Neural cell (in vitro differentiated cells): ENCODE measurements around the gene AP3S1. TPM values are rescaled to one million over a fixed set of nuclear protein-coding genes. Genes with fewer than 3 reads are reported as not detected.

Experiments
- H2AFZ ChIP-seq: fragments of 200-600, 300-800 bp; sonication (generic), shearing (Covaris generic); 2 replicates; pipeline ENCODE4 v1.6.0; 2014; ENCODE audit warnings: low read depth, mild to moderate bottlenecking, antibody characterized with exemption, low read length, moderate library complexity
- H3F3A ChIP-seq: fragments of 200-600 bp; shearing (Covaris generic); 2 replicates; pipeline ENCODE4 v1.6.1; 2016; ENCODE audit warnings: mild to moderate bottlenecking, moderate library complexity, mixed read lengths, antibody characterized with exemption, low read length; ENCODE audit not compliant: insufficient read depth, poor library complexity, severe bottlenecking
- H3K27ac ChIP-seq: fragments of 200-600, 300-800 bp; sonication (generic), shearing (Covaris generic); 2 replicates; pipeline ENCODE4 v1.5.1; 2014; ENCODE audit warnings: mild to moderate bottlenecking, low read length, moderate library complexity
- H3K27me3 ChIP-seq: fragments of 300-800, 200-600 bp; sonication (generic), shearing (Covaris generic); 2 replicates; pipeline ENCODE4 v1.6.0; 2014; ENCODE audit warnings: mild to moderate bottlenecking, low read depth, low read length, moderate library complexity; ENCODE audit not compliant: insufficient read depth
- H3K36me3 ChIP-seq: fragments of 300-800, 200-600 bp; sonication (generic), shearing (Covaris generic); 2 replicates; pipeline ENCODE4 v1.5.1; 2014; ENCODE audit warnings: mild to moderate bottlenecking, antibody characterized with exemption, low read length, moderate library complexity; ENCODE audit not compliant: insufficient read depth
- H3K4me2 ChIP-seq: fragments of 300-800, 200-600 bp; sonication (generic), shearing (Covaris generic); 2 replicates; pipeline ENCODE4 v1.6.0; 2014; ENCODE audit warnings: mild to moderate bottlenecking, low read length
- H3K4me3 ChIP-seq: fragments of 300-800, 200-600 bp; sonication (generic), shearing (Covaris generic); 2 replicates; pipeline ENCODE4 v1.5.1; 2014; ENCODE audit warnings: mild to moderate bottlenecking, low read length, moderate library complexity
- H3K79me2 ChIP-seq: fragments of 200-600 bp; shearing (Covaris generic); replicated peaks from 2 replicates; pipeline ENCODE4 v1.6.0; 2014; ENCODE audit warnings: mild to moderate bottlenecking, low read length, moderate library complexity; ENCODE audit not compliant: insufficient read depth
- H3K9ac ChIP-seq: fragments of 300-800, 200-600 bp; sonication (generic), shearing (Covaris generic); 2 replicates; pipeline ENCODE4 v1.6.1; 2016; ENCODE audit warnings: mild to moderate bottlenecking, low read length, mixed read lengths
- H3K9me2 ChIP-seq: fragments of 200-600 bp; shearing (Covaris generic); 2 replicates; pipeline ENCODE4 v1.6.1; 2016; ENCODE audit warnings: mild to moderate bottlenecking, low read length, mixed read lengths; ENCODE audit not compliant: insufficient read depth
- H3K9me3 ChIP-seq: fragments of 200-600, 300-800 bp; sonication (generic), shearing (Covaris generic); 2 replicates; pipeline ENCODE4 v1.6.1; 2016; ENCODE audit warnings: mild to moderate bottlenecking, mixed run types, low read length, moderate library complexity, mixed read lengths
- H4K20me1 ChIP-seq: fragments of 200-600 bp; shearing (Covaris generic); 2 replicates; pipeline ENCODE4 v1.6.1; 2016; ENCODE audit warnings: mild to moderate bottlenecking, mixed run types; ENCODE audit not compliant: insufficient read depth
- CTCF ChIP-seq: fragments of 450-650 bp; IDR thresholded peaks from 2 replicates; pipeline ENCODE4 v1.5.1; 2014; ENCODE audit warnings: antibody characterized with exemption, mild to moderate bottlenecking, moderate library complexity; ENCODE audit not compliant: poor library complexity, severe bottlenecking
- EP300 ChIP-seq: fragments of 450-650 bp; conservative IDR thresholded peaks from 2 replicates; pipeline ENCODE4 v1.6.1; 2014; ENCODE audit warnings: antibody characterized with exemption, mild to moderate bottlenecking, moderate library complexity; ENCODE audit not compliant: poor library complexity, severe bottlenecking
- EZH2 ChIP-seq: fragments of 200-600, 300-800 bp; shearing (Covaris generic), sonication (generic); IDR thresholded peaks from 2 replicates; pipeline ENCODE4 v1.6.1; 2014; ENCODE audit warnings: antibody characterized with exemption, low read length, borderline replicate concordance, mild to moderate bottlenecking; ENCODE audit not compliant: insufficient read depth, poor library complexity, severe bottlenecking
- MXI1 ChIP-seq: fragments of 450-650 bp; conservative IDR thresholded peaks from 2 replicates; pipeline ENCODE4 v1.6.1; 2014; ENCODE audit warnings: antibody characterized with exemption, mild to moderate bottlenecking; ENCODE audit not compliant: poor library complexity, severe bottlenecking
- POLR2AphosphoS5 ChIP-seq: IDR thresholded peaks from 2 replicates; pipeline ENCODE4 v1.6.1; 2012
- RAD21 ChIP-seq: fragments of 450-650 bp; conservative IDR thresholded peaks from 2 replicates; pipeline ENCODE4 v1.6.1; 2014; ENCODE audit warnings: antibody characterized with exemption, mild to moderate bottlenecking, moderate library complexity
- REST ChIP-seq: IDR thresholded peaks from 2 replicates; pipeline ENCODE4 v1.6.1; 2012; ENCODE audit warnings: borderline replicate concordance
- SMC3 ChIP-seq: fragments of 450-650 bp; conservative IDR thresholded peaks from 2 replicates; pipeline ENCODE4 v1.6.1; 2014; ENCODE audit warnings: antibody characterized with exemption, mild to moderate bottlenecking, moderate library complexity; ENCODE audit not compliant: poor library complexity
- TAF1 ChIP-seq: IDR thresholded peaks from 2 replicates; pipeline ENCODE4 v1.6.1; 2012; ENCODE audit warnings: low read depth
- polyA plus RNA-seq: library from polyadenylated mRNA; depleted of rRNA; stranded (reverse); fragments of >200 nt; gene quantifications from 2 replicates; pipeline ENCODE4 v1.2.3, GENCODE V29; 2014

The AP3S1 gene
- polyA plus RNA-seq, 1 donor from 2014 or later, result 207 TPM

GRCh38 chr5:115961381-115962238, 119.9 kb downstream of the AP3S1 start:
- Histone ChIP-seq H3K79me2 (no peaks in the 10 kb centered on the region), H3K4me3 (no peak overlapping the region)

GRCh38 chr5:115962239-115962564, 120.5 kb downstream of the AP3S1 start, which contains the start of gene LVRN:
Gene LVRN (plus strand): TSS chr5:115962475. CDS start chr5:115962618, 143 bp downstream.
- no peak within 1 kb of the TSS for H2AFZ ChIP-seq
- H3K79me2 ChIP-seq, result no peaks in the 10 kb centered on the region
- peaks cover 39% of the 10 kb centered on the region for H3K27me3 ChIP-seq
- no peak within 1 kb of the TSS for H3K9ac ChIP-seq
- H4K20me1 ChIP-seq, result no peaks in the 10 kb centered on the region
- peak within 1 kb of the TSS; percentile 57 for H3K4me3 ChIP-seq
- no peak within 1 kb of the TSS for H3K4me2 ChIP-seq
- H3K9me3 ChIP-seq, result peaks cover 3% of the 10 kb centered on the region
- H3K36me3 ChIP-seq, result no peaks in the 10 kb centered on the region
- H3K27ac ChIP-seq, result no peak within 1 kb of the TSS
- no peaks in the 10 kb centered on the region for H3K9me2 ChIP-seq
- H3F3A ChIP-seq, result no peaks in the 10 kb centered on the region
- no peak for TF ChIP-seq EP300
- TF ChIP-seq SMC3, result no peak
- no peak for TF ChIP-seq TAF1
- no peak for TF ChIP-seq POLR2AphosphoS5
- no peak for TF ChIP-seq CTCF
- TF ChIP-seq EZH2, result no peak
- no peak for TF ChIP-seq RAD21

More at GRCh38 chr5:115961381-115962238, 119.9 kb downstream of the AP3S1 start:
- H2AFZ ChIP-seq, result no peak overlapping the region
- H3K4me2 ChIP-seq, result no peak overlapping the region
- H3K9ac ChIP-seq, result no peak overlapping the region
- no peaks in the 10 kb centered on the region for H4K20me1 ChIP-seq
- peaks cover 39% of the 10 kb centered on the region for H3K27me3 ChIP-seq
- TF ChIP-seq CTCF (no peak), POLR2AphosphoS5 (no peak), SMC3 (no peak), EP300 (no peak), MXI1 (no peak), EZH2 (no peak), REST (no peak), RAD21 (no peak), TAF1 (no peak)
- H3K36me3 ChIP-seq, result no peaks in the 10 kb centered on the region
- no peaks in the 10 kb centered on the region for H3F3A ChIP-seq
- H3K27ac ChIP-seq, result no peak overlapping the region
- H3K9me2 ChIP-seq, result no peaks in the 10 kb centered on the region
- peaks cover 3% of the 10 kb centered on the region for H3K9me3 ChIP-seq
